GM18511 (cell line): ENCODE results near the gene FAM184A.

ENCODE experiments used
- ATAC-seq: cut with Tn5 transposase; IDR thresholded peaks from one replicate; pipeline ENCODE4 v1.9.1; 2021; ENCODE audit warnings: mild to moderate bottlenecking, moderate library complexity; ENCODE audit not compliant: unreplicated experiment

Gene FAM184A

GRCh38 chr6:119060255-119060907 lies 18.1 kb downstream of the FAM184A start:
- ATAC-seq = no peak

GRCh38 chr6:119055069-119055468 lies 23.4 kb downstream of the FAM184A start:
- ATAC-seq = no peak

DNA sequence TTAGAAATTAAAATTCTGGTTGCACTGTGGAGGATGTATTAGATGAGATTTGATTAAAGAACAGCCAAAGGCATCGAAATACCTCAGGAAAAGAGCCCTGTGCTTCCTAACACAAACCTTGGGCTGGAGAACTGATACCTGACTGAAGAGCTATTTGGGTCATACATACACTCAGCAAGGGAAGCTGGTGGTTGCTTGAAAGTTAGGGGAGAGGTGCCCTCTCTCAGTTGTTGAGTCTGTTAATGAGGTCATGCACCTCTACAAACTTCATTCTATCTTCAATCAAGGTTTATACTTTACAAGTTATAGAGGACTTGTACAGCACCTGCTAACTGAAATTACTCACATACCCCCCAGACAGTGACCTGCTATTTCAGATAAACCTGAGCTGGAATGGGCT lies 25.5 kb downstream of the FAM184A start:
- ATAC-seq = no peak

GRCh38 chr6:119052292-119052889 lies 26.1 kb downstream of the FAM184A start:
- no peak for ATAC-seq

- no peak for ATAC-seq
Observed at GRCh38 chr6:119044255-119044654, 34.2 kb downstream of the FAM184A start.

- ATAC-seq = peak; percentile 65
Observed at GRCh38 chr6:119043783-119044182, 34.7 kb downstream of the FAM184A start.

GRCh38 chr6:119043265-119043664 lies 35.2 kb downstream of the FAM184A start:
- no peak for ATAC-seq

- ATAC-seq = no peak
Observed at GRCh38 chr6:119040636-119041035, 37.8 kb downstream of the FAM184A start.

- ATAC-seq = no peak
Observed at GRCh38 chr6:119040229-119040628, 38.2 kb downstream of the FAM184A start.

GRCh38 chr6:119037941-119038623 lies 40.4 kb downstream of the FAM184A start:
- ATAC-seq = no peak

GRCh38 chr6:119037264-119037663 lies 41.2 kb downstream of the FAM184A start:
- no peak for ATAC-seq

DNA sequence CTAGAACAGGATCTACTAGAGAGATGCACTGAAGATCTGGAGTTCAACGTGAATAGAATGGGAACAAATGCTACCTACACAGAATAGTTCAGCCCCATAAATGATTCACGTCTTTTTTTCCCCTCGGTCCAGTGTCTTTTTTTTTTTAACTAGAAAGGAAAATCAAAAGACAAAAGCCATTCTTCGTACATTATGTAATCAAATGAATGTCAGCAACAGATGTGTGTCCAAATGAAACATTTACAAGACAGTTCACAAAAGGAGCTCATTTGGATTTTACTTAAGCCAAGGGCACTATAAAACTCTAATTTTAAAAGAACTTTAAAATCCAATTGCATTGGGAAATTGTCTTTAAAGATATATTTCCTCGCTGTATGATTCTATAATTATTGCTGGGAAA lies 42.4 kb downstream of the FAM184A start:
- no peak for ATAC-seq

DNA sequence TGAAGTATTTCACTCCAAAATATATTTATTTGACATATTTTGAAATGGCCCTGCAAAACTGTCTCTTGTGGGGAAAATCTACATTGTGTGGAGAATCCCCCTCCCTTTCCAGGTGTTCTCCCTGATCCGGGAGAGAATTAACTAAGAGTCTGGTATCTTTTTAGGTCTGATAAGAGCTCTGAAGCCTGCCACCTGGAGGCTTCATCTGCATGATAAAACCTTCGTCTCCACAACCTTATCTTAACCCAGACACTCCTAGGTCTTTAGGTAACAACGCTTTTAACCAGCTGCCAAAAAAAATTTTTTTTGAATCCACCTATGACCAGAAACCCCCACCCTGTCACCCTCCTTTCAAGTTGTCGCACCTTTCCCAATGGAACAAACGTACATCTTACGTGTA lies 43.0 kb downstream of the FAM184A start:
- no peak for ATAC-seq

GRCh38 chr6:119034827-119035458 lies 43.5 kb downstream of the FAM184A start:
- ATAC-seq = no peak

DNA sequence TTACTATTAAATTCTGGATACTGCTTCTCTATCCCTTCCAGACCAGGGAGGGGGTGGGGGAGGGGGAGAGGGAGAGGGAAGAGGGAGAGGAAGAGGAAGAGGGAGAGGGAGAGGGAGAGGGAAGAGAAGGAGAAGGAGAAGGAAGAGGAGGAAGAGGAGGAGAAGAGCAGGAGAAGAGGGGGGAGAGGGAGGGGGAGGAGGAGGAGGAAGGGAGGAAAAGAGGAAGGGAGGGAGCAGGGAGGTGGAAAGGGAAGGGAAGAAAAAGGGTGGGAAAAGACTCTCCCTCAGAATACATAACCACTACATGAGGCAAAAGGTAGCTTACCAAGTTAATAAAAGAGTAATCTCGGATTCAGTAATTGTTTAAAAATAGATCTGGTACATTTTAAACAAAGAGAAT lies 46.0 kb downstream of the FAM184A start:
- ATAC-seq = no peak

- no peak for ATAC-seq
Observed at GRCh38 chr6:119030759-119031158, 47.7 kb downstream of the FAM184A start.

GRCh38 chr6:119028091-119028490 lies 50.4 kb downstream of the FAM184A start:
- ATAC-seq = no peak

DNA sequence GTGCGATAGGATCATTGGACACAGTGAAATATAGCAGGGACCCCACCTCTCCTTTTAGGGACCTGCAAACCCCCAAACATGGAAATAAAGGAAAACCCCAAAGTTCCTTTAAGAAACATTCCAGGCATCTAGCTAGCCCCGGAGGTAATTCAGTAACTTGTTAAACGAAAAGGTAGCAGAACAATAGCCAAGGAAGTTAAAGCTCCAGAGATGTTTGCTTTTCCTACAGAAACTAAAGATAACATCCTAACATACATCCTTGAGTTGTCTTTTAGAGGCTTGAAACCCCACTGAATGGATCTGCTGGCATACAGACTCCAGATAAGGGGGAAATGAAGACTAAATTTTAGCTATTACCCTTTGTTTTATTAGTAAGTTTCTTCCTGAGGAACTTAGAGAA lies 51.0 kb downstream of the FAM184A start:
- no peak for ATAC-seq

GRCh38 chr6:119026822-119027221 lies 51.6 kb downstream of the FAM184A start:
- no peak for ATAC-seq

DNA sequence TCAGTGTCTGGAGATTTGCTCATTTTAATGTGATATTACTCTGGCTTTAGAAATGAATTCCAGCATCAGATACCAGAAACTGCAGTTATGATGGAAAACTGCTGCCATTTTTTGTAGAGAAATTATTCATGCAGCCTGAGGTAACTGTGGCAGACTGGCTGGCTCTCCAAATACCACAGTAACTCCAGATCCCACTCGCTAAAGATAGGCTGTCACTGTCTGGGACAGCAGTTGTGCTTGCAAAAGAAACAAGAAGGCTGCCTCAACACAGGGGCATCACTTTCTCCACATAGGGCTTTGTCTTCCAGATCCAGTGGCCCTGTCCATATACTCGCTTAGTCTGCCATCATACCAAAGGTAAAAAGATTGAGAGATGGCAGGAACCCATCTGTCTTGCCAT lies 52.7 kb downstream of the FAM184A start:
- no peak for ATAC-seq

- ATAC-seq = no peak
Observed at GRCh38 chr6:119024111-119024510, 54.4 kb downstream of the FAM184A start.

DNA sequence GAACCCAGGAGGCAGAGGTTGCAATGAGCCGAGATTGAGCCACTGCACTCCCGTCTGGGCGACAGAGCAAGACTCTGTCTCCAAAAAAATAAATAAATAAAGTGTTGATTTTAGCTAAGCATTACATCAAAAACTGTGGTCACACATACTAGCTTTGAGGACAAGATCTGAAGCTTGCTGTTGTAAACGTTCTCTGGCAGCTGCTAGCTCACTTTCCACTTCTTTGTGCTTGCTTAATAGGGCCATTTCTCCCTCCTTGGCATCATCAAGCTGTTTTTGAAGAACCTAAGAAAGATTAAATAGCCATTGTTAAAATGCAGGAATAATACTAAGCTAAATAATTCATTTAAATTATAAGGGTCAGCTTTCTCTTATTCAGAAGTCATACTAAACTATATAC lies 55.7 kb downstream of the FAM184A start:
- ATAC-seq = no peak
